Lung microvascular endothelial cell (primary cell): ENCODE results near the gene PIK3AP1. TPM values are rescaled to one million over a fixed set of nuclear protein-coding genes. Genes with fewer than 3 reads are reported as not detected.

ENCODE experiments used
- total RNA-seq: library from RNA; depleted of rRNA; stranded (reverse); fragments of >200 nt; gene quantifications from 2 replicates; pipeline ENCODE4 v1.2.1, GENCODE V29; 2014

PIK3AP1 gene
- total RNA-seq, 1 donor from 2014 or later, result not detected

Other genes with a start within 250 kb of the PIK3AP1 start
- gene TLL2, start 206.6 kb downstream of the PIK3AP1 start, total RNA-seq, result under 0.01 TPM in 2 replicates
- 63.9 and 86.7 TPM in 2 replicates for gene TM9SF3, start 133.5 kb downstream of the PIK3AP1 start, total RNA-seq
- 8.7 and 11.3 TPM in 2 replicates for gene LCOR, start 111.8 kb upstream of the PIK3AP1 start, total RNA-seq